GM10266 (cell line): Measurements from ENCODE around the gene TENT5A.

Source experiments
- DNase-seq: peaks from one replicate; pipeline ENCODE4 v3.0.0; 2012; ENCODE audit errors: extremely low spot score
- CTCF ChIP-seq: IDR thresholded peaks from 2 replicates; pipeline ENCODE4 v1.5.1; 2012; ENCODE audit warnings: mild to moderate bottlenecking, low read depth; ENCODE audit not compliant: control insufficient read depth, insufficient read depth; ENCODE audit errors: missing control alignments

The TENT5A gene

GRCh38 chr6:81758221-81758620, 5.7 kb upstream of the TENT5A start:
- no peak for DNase-seq
- TF ChIP-seq CTCF = no peak

- no peak for DNase-seq
- TF ChIP-seq CTCF = no peak
Observed at GRCh38 chr6:81756690-81757089, 4.2 kb upstream of the TENT5A start.

GRCh38 chr6:81755551-81755950, 3.1 kb upstream of the TENT5A start:
- DNase-seq = no peak

GRCh38 chr6:81754906-81755305, 2.4 kb upstream of the TENT5A start:
- no peak for DNase-seq
- no peak for TF ChIP-seq CTCF

More at GRCh38 chr6:81755551-81755950, 3.1 kb upstream of the TENT5A start:
- TF ChIP-seq CTCF = no peak

GRCh38 chr6:81753711-81754577, 1.5 kb upstream of the TENT5A start:
- DNase-seq = peak; percentile 49
- TF ChIP-seq CTCF = peak; percentile 77

- DNase-seq = peak; percentile 64
- TF ChIP-seq CTCF = peak; percentile 1
Observed at GRCh38 chr6:81752921-81753710, 635 bp upstream of the TENT5A start.

- DNase-seq = no peak
- no peak for TF ChIP-seq CTCF
Observed at GRCh38 chr6:81751388-81752083, 945 bp downstream of the TENT5A start.
